WTC11 (cell line): ENCODE data around the gene ANKRD39. TPM values are rescaled to one million over a fixed set of nuclear protein-coding genes. Genes with fewer than 3 reads are reported as not detected.
A peak's percentile ranks its signal among the peaks of the same experiment; 100 is the strongest.

Experiments used
- ATAC-seq: fragments of 200-7000 bp; cut with Tn5 transposase; 2 replicates; pipeline ENCODE4 v1.10.0; 2021; ENCODE audit warnings: mild to moderate bottlenecking, moderate library complexity
- CTCF ChIA-PET: fragments of 300-600 bp; sonication (Branson Sonifier 250); formaldehyde crosslinking; loops from one replicate; lab custom pipeline; 2021; ENCODE audit warnings: antibody characterized with exemption; lab: Charles Lee
- POLR2A ChIA-PET: fragments of 350-600 bp; sonication (Branson Sonifier 250); formaldehyde crosslinking; loops from one replicate; lab custom pipeline; 2021; ENCODE audit warnings: antibody characterized with exemption; lab: Charles Lee
- DNase-seq: peaks from one replicate; pipeline ENCODE4 v3.0.0; 2021; ENCODE audit warnings: low spot score
- H3K27ac Mint-ChIP-seq: 2 replicates; pipeline ENCODE4 v1.8.0; 2021; ENCODE audit warnings: mixed read lengths
- H3K27me3 Mint-ChIP-seq: 2 replicates; pipeline ENCODE4 v1.8.0; 2021; ENCODE audit warnings: low read depth, mild to moderate bottlenecking, moderate library complexity, mixed read lengths
- H3K36me3 Mint-ChIP-seq: 2 replicates; pipeline ENCODE4 v1.8.0; 2021; ENCODE audit warnings: mixed read lengths
- H3K4me1 Mint-ChIP-seq: 2 replicates; pipeline ENCODE4 v1.8.0; 2022; ENCODE audit warnings: mixed read lengths
- H3K4me3 Mint-ChIP-seq: 2 replicates; pipeline ENCODE4 v1.8.0; 2021; ENCODE audit warnings: mild to moderate bottlenecking, moderate library complexity, mixed read lengths
- H3K9me3 Mint-ChIP-seq: 2 replicates; pipeline ENCODE4 v1.8.0; 2021; ENCODE audit warnings: mixed read lengths
- ATF1 ChIP-seq: sonication (generic); formaldehyde crosslinking; IDR thresholded peaks from 2 replicates; pipeline ENCODE4 v1.8.1; 2023; ENCODE audit warnings: mild to moderate bottlenecking, moderate library complexity, missing genetic modification reagents
- FOXP1 ChIP-seq: sonication (generic); formaldehyde crosslinking; IDR thresholded peaks from 2 replicates; pipeline ENCODE4 v1.8.0; 2022; ENCODE audit warnings: missing genetic modification reagents, mild to moderate bottlenecking, moderate library complexity, borderline replicate concordance
- GABPB1 ChIP-seq: sonication (generic); formaldehyde crosslinking; IDR thresholded peaks from 2 replicates; pipeline ENCODE4 v1.8.1; 2023; ENCODE audit warnings: mild to moderate bottlenecking, missing genetic modification reagents
- GTF2I ChIP-seq: fragments of 250-450 bp; sonication (Bioruptor Pico); conservative IDR thresholded peaks from 2 replicates; pipeline ENCODE4 v1.4.0; 2021; ENCODE audit warnings: mild to moderate bottlenecking
- MXD4 ChIP-seq: fragments of 250-450 bp; sonication (Bioruptor Pico); IDR thresholded peaks from 2 replicates; pipeline ENCODE4 v1.8.0; 2021; ENCODE audit warnings: mild to moderate bottlenecking, moderate library complexity, borderline replicate concordance
- MYBL2 ChIP-seq: sonication (generic); formaldehyde crosslinking; IDR thresholded peaks from 2 replicates; pipeline ENCODE4 v1.8.1; 2023; ENCODE audit warnings: mild to moderate bottlenecking, moderate library complexity, missing genetic modification reagents
- NFE2L1 ChIP-seq: sonication (generic); formaldehyde crosslinking; IDR thresholded peaks from 2 replicates; pipeline ENCODE4 v1.8.1; 2023; ENCODE audit warnings: missing genetic modification reagents
- NFYB ChIP-seq: sonication (generic); formaldehyde crosslinking; conservative IDR thresholded peaks from 2 replicates; pipeline ENCODE4 v1.8.0; 2022; ENCODE audit warnings: low read depth, missing genetic modification reagents
- NR1H2 ChIP-seq: sonication (generic); formaldehyde crosslinking; IDR thresholded peaks from 2 replicates; pipeline ENCODE4 v1.9.0; 2021; ENCODE audit warnings: mild to moderate bottlenecking, moderate library complexity, missing genetic modification reagents
- NR2C2 ChIP-seq: sonication (generic); formaldehyde crosslinking; IDR thresholded peaks from 2 replicates; pipeline ENCODE4 v1.8.0; 2022; ENCODE audit warnings: mild to moderate bottlenecking, missing genetic modification reagents
- NR3C1 ChIP-seq: sonication (generic); formaldehyde crosslinking; conservative IDR thresholded peaks from 2 replicates; pipeline ENCODE4 v1.8.1; 2023; ENCODE audit warnings: low read depth, mild to moderate bottlenecking, missing genetic modification reagents
- RORB ChIP-seq: fragments of 250-450 bp; sonication (Bioruptor Pico); IDR thresholded peaks from 2 replicates; pipeline ENCODE4 v1.9.0; 2021; ENCODE audit warnings: mild to moderate bottlenecking
- TEAD1 ChIP-seq: sonication (generic); formaldehyde crosslinking; IDR thresholded peaks from 2 replicates; pipeline ENCODE4 v1.8.0; 2022; ENCODE audit warnings: mild to moderate bottlenecking, missing genetic modification reagents
- TP53 ChIP-seq: sonication (generic); formaldehyde crosslinking; IDR thresholded peaks from 2 replicates; pipeline ENCODE4 v1.8.1; 2023; ENCODE audit warnings: mild to moderate bottlenecking, missing genetic modification reagents
- ZBTB21 ChIP-seq: sonication (generic); formaldehyde crosslinking; IDR thresholded peaks from 2 replicates; pipeline ENCODE4 v1.8.1; 2023; ENCODE audit warnings: mild to moderate bottlenecking, missing genetic modification reagents, borderline replicate concordance
- ZNF121 ChIP-seq: sonication (generic); formaldehyde crosslinking; IDR thresholded peaks from 2 replicates; pipeline ENCODE4 v1.8.0; 2023; ENCODE audit warnings: missing genetic modification reagents
- ZNF232 ChIP-seq: sonication (generic); formaldehyde crosslinking; IDR thresholded peaks from 2 replicates; pipeline ENCODE4 v1.8.0; 2022; ENCODE audit warnings: mild to moderate bottlenecking, missing genetic modification reagents
- ZNF416 ChIP-seq: fragments of 250-450 bp; sonication (Bioruptor Pico); IDR thresholded peaks from 2 replicates; pipeline ENCODE4 v1.9.0; 2021; ENCODE audit warnings: mild to moderate bottlenecking, inconsistent platforms
- total RNA-seq: library from RNA; stranded (reverse); gene quantifications from 3 replicates; pipeline ENCODE4 v1.2.3, GENCODE V29; 2021
- TF ChIP-seq, protein P1 (sequence below): sonication (generic); formaldehyde crosslinking; IDR thresholded peaks from 2 replicates; pipeline ENCODE4 v1.8.1; 2022; ENCODE audit warnings: low read depth, mild to moderate bottlenecking, moderate library complexity, missing genetic modification reagents, borderline replicate concordance
- TF ChIP-seq, protein P2 (sequence below): fragments of 200-600 bp; IDR thresholded peaks from 2 replicates; pipeline ENCODE4 v1.8.0; 2022; ENCODE audit warnings: antibody characterized with exemption
- TF ChIP-seq, protein P3 (sequence below): sonication (generic); formaldehyde crosslinking; IDR thresholded peaks from 2 replicates; pipeline ENCODE4 v1.8.1; 2023; ENCODE audit warnings: mild to moderate bottlenecking, missing genetic modification reagents
- TF ChIP-seq, protein P4 (sequence below): sonication (generic); formaldehyde crosslinking; IDR thresholded peaks from 2 replicates; pipeline ENCODE4 v1.8.1; 2023; ENCODE audit warnings: mild to moderate bottlenecking, missing genetic modification reagents, moderate library complexity

The ANKRD39 gene
- total RNA-seq, 1 experiment from 2014 or later, result 17.9 TPM

DNA sequence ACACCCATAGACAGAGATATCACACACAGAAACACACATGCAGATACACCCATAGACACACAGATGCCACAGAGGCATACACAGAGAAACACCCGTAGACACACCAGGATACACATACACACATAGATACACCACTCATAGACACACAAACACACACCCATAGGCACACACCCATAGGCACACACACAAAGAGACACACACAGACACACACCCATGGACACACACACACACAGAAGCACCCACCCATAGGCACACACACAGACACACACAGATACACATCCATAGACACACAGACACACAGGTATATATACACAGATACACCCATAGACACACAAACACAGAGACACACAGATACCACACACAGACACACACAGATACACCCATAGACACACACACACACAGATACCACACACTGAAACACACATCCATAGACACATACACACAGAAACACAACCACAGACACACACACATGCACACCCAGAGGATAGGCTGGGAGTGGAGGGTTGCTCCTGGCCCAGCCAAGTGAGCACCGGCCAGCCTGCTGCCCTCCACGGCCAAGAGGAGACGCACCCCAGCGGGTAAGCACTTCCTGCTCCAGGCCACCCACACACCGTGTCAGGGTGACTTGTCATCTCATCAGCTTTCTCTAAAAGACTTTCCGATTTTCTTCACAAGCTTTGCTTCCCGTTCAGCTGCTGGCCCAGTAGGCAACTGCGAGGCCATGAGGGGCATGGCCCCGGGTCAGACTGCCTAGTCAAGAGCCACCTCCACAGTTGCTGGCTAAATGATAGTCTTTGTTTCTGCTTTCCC lies 55.8 kb downstream of the ANKRD39 start:
- Mint-ChIP-seq H3K4me1 (no peaks in the 10 kb centered on the region), H3K9me3 (peaks cover 6% of the 10 kb centered on the region), H3K36me3 (peaks cover 6% of the 10 kb centered on the region), H3K27me3 (no peaks in the 10 kb centered on the region), H3K4me3 (no peak overlapping the region), H3K27ac (no peak overlapping the region)
- CTCF ChIA-PET, result interaction anchor here (0.8 to 2.5 kb wide), 2 partner anchors 13 to 15 kb away, joined by 3 to 8 read pairs; partner anchors contain the start of gene CNNM3
- no peak for DNase-seq
- no peak for TF ChIP-seq ZNF232 (CRISPR knock-in tag)
- TF ChIP-seq FOXP1 (CRISPR knock-in tag), result no peak
- no peak for ATAC-seq
- POLR2A ChIA-PET, result no interaction called here

DNA sequence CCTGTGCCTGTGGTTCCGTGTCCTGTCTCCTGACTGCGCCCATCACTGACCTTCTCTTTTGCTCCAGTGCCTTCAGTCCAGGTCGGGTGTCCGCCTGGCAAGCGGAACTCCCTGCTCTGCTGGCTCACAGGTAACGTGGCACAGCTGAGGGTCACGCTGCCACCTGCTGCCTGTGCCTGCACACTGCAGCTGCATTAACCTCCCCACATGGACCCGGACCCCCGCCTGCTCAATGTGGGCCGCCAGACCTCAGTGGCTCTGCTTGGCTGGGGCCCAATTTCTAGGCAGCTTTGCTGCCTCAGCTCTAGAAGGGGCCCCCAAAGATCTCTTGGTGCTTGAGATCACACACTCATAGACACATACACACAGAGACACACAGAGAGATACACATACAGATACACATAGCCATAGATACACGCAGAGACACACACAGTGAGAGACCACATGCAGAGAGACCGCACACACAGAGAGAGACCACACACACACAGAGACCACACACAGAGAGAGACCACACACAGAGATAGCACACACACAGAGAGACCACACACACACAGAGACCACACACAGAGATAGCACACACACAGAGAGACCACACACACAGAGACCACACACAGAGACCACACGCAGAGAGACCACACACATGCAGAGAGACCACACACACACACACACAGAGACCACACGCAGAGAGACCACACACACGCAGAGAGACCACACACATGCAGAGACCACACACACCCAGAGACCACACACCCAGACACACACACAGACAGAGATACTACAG lies 56.6 kb downstream of the ANKRD39 start:
- H3K27me3 Mint-ChIP-seq, result no peaks in the 10 kb centered on the region
- peak; percentile 84 for DNase-seq
- CTCF ChIA-PET, result interaction anchor here (0.5 to 2.8 kb wide), 18 partner anchors 9 to 253 kb away, joined by 3 to 37 read pairs (median 4); partner anchors contain the start of genes CNNM3, CNNM4, FER1L5 and KANSL3

More for the DNA sequence above, 56.6 kb downstream of the ANKRD39 start:
- TF ChIP-seq ZNF232 (CRISPR knock-in tag) (no peak), MXD4 (CRISPR knock-in tag) (no peak), ZNF416 (CRISPR knock-in tag) (no peak), ZNF121 (CRISPR knock-in tag) (no peak), FOXP1 (CRISPR knock-in tag) (no peak), NR3C1 (CRISPR knock-in tag) (no peak), NR1H2 (CRISPR knock-in tag) (no peak), MYBL2 (CRISPR knock-in tag) (no peak), NFYB (CRISPR knock-in tag) (no peak), NR2C2 (CRISPR knock-in tag) (no peak), GABPB1 (CRISPR knock-in tag) (peak; percentile 43; the same call in 1 of the 2 replicates), RORB (CRISPR knock-in tag) (no peak), NFE2L1 (CRISPR knock-in tag) (no peak), TEAD1 (CRISPR knock-in tag) (no peak), ATF1 (CRISPR knock-in tag) (no peak), ZBTB21 (no peak), TP53 (no peak), GTF2I (CRISPR knock-in tag) (no peak)
- TF ChIP-seq, protein P1, sequence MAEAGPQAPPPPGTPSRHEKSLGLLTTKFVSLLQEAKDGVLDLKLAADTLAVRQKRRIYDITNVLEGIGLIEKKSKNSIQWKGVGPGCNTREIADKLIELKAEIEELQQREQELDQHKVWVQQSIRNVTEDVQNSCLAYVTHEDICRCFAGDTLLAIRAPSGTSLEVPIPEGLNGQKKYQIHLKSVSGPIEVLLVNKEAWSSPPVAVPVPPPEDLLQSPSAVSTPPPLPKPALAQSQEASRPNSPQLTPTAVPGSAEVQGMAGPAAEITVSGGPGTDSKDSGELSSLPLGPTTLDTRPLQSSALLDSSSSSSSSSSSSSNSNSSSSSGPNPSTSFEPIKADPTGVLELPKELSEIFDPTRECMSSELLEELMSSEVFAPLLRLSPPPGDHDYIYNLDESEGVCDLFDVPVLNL (CRISPR knock-in tag), result no peak
- TF ChIP-seq, protein P2, sequence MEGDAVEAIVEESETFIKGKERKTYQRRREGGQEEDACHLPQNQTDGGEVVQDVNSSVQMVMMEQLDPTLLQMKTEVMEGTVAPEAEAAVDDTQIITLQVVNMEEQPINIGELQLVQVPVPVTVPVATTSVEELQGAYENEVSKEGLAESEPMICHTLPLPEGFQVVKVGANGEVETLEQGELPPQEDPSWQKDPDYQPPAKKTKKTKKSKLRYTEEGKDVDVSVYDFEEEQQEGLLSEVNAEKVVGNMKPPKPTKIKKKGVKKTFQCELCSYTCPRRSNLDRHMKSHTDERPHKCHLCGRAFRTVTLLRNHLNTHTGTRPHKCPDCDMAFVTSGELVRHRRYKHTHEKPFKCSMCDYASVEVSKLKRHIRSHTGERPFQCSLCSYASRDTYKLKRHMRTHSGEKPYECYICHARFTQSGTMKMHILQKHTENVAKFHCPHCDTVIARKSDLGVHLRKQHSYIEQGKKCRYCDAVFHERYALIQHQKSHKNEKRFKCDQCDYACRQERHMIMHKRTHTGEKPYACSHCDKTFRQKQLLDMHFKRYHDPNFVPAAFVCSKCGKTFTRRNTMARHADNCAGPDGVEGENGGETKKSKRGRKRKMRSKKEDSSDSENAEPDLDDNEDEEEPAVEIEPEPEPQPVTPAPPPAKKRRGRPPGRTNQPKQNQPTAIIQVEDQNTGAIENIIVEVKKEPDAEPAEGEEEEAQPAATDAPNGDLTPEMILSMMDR, result peak; percentile 79
- TF ChIP-seq, protein P3, sequence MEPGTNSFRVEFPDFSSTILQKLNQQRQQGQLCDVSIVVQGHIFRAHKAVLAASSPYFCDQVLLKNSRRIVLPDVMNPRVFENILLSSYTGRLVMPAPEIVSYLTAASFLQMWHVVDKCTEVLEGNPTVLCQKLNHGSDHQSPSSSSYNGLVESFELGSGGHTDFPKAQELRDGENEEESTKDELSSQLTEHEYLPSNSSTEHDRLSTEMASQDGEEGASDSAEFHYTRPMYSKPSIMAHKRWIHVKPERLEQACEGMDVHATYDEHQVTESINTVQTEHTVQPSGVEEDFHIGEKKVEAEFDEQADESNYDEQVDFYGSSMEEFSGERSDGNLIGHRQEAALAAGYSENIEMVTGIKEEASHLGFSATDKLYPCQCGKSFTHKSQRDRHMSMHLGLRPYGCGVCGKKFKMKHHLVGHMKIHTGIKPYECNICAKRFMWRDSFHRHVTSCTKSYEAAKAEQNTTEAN, result no peak
- TF ChIP-seq, protein P4, sequence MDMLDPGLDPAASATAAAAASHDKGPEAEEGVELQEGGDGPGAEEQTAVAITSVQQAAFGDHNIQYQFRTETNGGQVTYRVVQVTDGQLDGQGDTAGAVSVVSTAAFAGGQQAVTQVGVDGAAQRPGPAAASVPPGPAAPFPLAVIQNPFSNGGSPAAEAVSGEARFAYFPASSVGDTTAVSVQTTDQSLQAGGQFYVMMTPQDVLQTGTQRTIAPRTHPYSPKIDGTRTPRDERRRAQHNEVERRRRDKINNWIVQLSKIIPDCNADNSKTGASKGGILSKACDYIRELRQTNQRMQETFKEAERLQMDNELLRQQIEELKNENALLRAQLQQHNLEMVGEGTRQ, result peak; percentile 39; the same call in 1 of the 2 replicates
- TF ChIP-seq, all 79 proteins: peak for 3
- Mint-ChIP-seq H3K9me3 (peaks cover 1% of the 10 kb centered on the region), H3K36me3 (peaks cover 2% of the 10 kb centered on the region), H3K27ac (no peak overlapping the region), H3K4me1 (no peaks in the 10 kb centered on the region), H3K4me3 (no peak overlapping the region)
- POLR2A ChIA-PET, result no interaction called here
- ATAC-seq, result peak; percentile 96
